GM19238 (cell line): Measurements from ENCODE around the gene PCNX4.
A peak's percentile ranks its signal among the peaks of the same experiment; 100 is the strongest.

Experiments
- DNase-seq: peaks from one replicate; pipeline ENCODE4 v3.0.0; 2011; ENCODE audit warnings: low spot score; ENCODE audit not compliant: insufficient read length

PCNX4 gene

DNA sequence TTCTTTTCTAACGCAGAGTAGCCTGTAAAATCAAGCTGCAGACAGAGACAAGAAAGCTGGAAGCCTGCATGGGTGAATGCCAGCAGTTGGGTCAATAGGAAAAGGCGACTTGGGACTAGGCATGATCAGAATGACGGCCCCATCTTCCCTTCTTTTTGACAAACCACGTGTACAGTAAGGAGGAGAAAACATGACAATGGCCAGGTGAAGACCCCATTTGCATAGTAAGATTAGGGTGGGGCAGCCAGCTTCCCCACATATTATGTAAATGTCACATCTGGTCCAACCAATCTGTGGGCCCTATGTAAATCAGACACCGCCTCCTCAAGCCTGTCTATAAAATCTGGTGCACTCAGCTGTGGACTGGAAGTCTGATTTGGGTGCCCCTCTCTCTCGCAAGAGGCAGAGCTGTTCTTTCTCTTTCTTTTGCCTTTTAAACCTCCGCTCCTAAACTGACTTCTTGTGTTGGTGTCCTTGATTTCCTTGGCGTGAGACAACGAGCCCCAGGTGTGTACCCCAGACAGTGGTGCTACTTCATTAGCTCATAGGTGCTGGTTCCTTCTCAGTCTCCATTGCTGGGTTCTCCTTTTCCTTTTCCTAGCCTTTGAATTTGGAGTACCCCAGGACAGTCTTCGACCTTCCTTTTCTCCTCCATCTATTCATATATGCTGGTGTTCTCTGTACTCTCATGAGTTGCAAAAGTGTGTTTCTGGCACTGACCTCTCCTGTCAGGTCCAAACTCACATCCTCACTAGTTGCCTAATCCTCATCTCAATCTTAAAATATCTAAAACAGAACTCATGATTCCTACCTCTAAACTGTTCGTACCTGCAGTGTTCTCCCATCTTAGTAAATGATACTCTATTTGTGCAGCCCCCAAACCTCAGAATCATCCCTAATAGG, 82.9 kb downstream of the PCNX4 start:
- no peak for DNase-seq

DNA sequence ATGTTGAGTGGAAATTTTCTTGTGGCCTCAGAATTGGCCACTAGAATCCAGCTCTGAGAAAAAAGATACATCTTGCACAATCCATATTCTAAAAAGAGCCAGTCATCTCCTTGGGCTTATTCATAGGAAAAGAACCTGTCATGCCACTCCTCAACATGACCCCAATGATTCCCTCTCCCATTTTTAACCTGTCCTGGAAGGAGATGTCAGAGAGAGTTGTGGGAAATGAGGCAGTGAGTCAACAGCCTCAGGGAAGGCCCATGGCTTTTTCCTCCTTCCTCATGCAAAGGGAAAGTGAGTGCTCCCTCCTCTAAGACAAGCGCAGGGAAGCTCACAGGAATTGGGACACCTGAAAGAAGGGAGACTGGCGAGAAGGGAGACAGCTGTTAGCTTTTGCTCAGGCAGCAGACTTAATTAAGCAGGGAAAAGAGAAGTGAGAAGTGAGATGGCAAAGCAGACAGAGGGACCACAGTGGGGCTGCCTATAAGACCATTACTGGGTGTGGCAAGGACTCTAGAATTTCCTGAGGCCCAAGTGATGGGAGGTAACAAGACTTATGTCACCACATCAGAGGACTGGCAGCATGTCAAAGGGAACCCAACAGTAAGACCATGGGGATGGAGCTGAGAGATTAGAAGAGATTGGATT, 83.7 kb downstream of the PCNX4 start:
- no peak for DNase-seq

DNA sequence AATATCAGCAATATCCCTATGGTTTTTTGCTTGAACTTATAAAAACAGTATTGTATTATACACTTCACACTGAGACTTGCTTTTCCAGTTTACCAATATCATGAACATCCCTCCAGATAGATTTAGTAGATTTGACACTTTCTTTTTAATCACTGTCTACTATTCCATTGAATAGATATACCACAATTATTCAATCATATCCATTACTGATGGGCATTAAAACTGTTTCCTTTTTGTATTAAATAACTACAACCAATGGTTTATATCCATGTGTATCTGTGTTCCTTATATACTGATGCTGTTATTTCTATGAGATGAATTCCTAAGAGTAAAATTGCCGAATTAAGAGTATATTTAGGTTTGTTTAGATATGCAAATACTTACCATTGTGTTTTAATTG, 86.4 kb downstream of the PCNX4 start:
- no peak for DNase-seq

DNA sequence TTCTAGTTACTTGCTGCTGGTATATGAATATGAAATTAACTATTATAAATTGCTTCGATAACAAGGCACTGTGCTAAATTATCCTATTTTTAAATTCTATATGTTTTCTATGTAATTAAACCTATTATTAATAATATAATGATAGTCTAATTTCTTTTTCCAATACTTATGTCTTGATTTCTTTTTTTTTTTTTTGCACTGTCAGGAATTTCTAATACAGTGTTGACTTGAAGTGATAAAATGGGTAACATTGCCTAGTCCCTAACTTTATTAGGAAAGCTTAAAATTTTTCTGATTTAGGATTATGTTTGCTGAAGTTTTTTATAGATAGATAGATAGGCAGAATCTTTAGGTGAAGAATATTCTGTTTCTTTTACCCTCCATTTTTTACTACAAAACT, 87.1 kb downstream of the PCNX4 start:
- DNase-seq: no peak

DNA sequence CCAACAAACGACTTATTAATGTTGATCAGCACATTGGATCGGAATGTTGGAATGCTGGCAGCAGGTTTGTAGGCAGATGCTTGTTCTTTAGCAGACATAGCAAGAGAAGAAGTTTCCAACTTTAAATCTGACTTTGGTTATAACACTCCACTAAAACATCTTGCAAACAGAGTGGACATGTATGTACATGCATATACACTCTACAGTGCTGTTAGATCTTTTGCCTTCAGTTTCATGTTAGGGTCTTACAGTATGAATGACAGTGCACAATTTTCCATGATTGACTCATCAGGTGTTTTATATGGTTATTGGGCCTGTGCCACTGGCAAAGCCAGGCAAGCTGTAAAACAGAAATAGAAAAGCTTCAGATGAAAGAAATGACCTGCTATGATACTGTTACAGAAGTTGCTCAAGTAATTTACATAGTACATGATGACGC, 87.7 kb downstream of the PCNX4 start:
- no peak for DNase-seq

DNA sequence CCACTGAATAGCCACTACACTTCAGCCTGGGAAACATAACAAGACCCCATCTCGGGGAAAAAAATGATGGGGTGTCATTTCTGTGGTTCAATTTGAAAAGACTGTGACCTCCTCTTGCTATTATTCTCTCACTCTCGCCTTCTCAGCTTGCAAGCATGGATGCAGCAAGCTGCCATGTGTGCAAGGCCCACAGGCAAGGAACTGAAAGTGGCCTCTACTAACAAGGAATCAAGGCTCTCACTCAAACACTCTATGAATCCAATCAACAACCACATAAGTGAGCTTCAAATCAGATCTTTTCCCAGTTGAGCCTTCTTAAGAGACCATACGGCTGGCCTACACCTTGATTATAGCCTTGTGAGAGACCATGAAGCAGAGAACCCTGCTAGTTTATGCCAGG, 91.4 kb downstream of the PCNX4 start:
- DNase-seq: no peak

DNA sequence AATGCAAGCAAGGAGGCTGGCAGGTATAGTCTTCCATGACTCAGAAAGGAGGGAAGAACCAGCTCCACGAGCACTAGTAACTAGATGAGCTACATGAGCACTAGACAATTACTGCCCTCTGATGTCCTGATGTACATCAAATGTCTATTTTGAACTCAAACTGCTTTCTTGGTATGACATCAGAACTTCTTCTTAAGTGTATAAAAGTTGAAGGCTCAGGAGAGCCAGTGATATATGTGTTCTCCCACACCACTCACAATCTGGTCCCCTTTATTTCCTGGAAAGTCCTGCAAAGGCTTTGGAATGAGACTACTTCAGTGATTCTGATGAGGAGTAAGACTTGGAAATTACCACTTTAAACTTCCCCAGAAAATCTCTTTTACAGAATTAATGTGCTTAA, 92.0 kb downstream of the PCNX4 start:
- DNase-seq: no peak

DNA sequence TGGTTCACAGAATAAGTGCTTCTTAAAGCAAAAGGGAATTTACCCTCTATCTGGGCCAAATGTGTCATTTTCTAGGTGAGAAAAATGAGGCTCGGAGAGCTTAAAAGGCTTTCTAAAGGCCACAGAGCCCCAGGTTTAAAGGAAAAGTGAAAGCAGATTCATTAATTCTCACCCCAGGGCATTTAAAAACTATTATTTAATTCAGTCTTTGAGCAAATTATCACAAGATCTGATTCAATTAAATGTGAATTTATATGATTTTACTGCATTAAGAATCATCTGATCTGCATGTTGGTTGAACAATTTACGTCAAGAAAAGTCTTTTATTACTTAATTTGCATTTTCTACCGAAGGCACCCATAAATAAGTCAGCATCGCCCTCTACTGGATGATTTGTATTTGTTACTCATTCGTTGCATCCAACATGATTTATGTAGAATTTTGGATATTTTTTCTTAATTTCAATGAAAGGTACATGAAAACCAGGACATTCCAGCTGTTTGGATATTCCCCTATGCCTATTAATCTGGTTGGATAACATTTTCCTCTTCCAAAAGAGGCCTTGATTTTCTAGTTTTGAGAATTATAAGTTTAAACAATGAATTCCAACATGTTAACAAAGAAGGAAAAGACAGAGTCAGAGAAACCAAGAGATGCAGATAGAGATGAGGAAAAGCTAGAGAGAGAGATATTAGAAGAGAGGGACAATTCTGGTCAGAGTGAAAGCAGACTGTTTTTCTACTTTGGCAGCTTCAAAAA, 92.6 kb downstream of the PCNX4 start:
- no peak for DNase-seq

DNA sequence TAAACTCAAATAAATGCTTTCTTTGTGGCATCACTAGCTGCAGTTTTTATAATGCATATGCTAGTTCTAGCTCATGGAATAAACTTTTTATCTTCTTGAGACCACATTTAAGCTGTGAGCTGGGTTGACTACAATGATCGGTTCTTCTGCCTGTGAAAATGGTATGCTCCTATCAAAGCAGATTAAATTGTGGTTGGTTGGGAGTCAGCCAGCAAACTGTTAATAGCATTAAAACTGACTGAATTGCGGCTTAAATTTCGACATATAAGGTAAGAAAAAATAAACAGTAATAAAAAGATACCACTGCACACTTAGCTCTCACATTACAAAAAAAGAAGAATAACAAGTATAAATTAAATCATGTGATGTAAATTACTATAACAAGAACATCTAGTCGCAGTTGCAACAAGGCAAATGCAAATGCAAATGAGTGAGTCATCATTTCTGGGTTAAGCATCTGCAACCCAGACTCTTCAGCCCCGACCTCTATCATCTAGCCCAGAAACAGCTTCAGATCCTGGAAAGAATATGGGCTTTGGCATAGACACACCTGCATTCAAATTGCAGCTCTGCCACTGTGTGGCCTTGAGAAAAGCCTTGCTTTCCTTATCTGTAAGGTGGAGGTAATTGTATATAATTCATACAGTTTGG, 93.3 kb downstream of the PCNX4 start:
- no peak for DNase-seq

DNA sequence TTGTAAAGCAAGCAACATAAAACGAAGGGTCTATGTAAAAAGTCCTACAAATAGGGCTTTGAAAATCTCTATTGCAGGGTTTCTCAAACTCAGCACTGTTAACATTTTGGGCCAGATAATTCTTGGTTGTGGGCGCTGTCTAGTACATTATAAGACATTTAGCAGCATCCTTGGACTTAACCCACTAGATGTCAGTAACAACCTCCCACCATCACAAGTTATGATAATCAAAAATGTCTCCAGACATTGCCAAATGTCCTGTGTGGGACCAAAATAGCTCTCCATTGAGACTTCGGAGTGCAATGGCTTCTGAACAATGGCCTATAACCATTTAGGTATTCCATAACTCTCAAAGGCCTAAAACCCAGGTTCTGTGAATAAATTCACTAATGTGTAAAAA, 96.4 kb downstream of the PCNX4 start:
- no peak for DNase-seq

DNA sequence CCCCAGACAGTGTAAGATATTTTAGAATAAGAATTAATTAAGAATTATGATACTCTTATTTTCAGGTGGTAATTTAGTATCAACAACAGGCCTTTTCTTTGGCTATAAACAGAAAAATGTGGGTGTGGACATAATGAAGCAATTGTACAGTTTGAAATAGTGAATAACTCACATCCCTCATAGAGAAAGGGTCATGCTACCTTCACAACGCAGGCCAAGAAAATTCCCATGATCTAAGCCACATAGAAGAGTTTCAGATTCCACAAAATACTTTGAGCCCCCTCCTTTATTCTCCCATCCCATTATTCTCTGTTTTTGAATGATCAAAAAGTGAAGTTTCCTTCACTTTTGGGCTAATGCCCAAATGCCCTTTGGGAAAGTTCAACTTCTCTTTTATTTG, 97.0 kb downstream of the PCNX4 start:
- DNase-seq: no peak

DNA sequence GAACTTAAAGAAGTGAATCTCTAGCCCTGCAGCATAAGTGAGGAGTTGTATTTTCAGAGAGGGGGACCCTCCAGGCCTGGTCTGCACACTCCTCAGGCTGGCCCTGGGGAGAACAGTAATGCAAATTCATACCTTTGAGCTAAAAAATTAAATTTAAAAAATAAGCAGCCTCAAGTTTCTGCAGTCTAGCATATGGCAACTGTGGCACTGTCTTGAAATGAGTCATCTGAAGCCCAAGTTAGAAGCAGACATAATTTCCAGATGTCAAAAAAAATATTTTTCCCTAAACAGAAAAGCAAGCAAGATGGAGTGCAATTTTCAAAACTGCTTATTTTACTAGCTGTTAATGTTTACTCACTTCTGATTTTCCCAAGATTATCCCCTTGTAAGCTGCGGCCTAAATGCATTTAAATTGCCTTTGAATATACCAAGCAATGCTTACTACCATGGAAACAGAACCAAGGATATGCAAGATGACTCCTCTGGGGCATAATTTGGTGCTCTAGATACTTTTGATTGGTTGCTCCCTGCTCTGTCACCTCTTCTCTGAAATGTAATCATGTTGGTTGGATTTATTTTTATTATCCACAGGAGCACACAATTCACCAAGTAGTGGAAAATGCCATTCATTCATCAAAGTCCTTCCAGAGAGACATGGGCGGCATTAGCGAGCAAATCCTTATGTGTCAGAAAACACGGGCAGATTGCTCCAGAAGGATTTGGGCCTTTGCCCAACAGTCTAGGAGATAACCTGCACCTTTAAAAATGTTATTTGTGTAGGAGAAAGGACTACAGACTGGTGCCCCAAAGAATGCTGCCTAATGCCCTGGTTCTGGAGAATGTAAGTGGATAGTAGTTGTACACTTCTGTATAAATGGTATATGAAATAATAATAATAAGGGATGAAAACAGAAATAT, 98.5 kb downstream of the PCNX4 start:
- DNase-seq: no peak

DNA sequence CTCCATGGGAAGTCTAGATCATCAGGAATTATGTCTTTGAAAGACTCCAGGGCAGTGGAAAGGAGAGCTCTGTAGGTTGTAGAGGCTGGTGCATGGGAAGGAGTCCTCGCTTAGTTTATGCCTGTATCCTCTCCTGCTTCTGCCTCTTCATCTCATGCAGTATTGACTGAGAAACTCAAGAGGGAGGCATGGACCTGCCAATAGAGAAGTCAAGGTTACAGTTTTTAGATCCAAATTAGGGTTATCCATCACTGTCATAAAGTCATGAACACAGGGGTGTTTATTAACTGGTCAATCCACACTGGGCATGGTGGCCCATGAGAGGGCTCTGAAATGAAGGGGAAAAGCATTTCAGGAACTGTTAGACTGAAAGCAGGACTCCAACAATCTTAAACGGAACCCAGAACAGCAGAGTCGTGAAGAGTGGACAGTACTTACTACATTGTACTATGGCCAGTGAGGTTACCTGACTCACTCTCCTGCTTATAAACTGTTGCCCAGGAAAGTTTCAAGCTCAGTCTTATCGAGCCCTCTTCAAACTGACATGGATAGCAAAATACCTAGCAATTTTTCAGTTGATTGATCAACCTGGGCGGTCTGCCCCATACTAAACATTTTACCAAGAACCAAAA, 103.6 kb downstream of the PCNX4 start:
- no peak for DNase-seq

DNA sequence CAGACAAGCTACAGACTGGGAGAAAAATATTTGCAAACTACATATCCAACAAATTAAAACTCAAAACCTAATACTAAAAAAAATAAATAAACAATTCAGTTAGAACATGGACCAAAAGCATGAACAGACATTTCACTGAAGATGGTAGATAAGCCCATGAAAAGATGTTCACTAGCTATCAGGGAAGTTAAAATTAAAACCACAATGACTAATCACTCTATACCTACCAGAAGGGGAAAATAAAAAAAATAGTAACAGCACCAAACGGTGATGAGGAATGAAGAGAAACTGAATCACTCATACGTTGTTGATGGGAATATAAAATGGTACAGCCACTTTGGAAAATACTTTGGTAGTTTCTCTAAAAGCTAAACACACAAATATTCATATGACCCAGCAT, 104.6 kb downstream of the PCNX4 start:
- DNase-seq: no peak

DNA sequence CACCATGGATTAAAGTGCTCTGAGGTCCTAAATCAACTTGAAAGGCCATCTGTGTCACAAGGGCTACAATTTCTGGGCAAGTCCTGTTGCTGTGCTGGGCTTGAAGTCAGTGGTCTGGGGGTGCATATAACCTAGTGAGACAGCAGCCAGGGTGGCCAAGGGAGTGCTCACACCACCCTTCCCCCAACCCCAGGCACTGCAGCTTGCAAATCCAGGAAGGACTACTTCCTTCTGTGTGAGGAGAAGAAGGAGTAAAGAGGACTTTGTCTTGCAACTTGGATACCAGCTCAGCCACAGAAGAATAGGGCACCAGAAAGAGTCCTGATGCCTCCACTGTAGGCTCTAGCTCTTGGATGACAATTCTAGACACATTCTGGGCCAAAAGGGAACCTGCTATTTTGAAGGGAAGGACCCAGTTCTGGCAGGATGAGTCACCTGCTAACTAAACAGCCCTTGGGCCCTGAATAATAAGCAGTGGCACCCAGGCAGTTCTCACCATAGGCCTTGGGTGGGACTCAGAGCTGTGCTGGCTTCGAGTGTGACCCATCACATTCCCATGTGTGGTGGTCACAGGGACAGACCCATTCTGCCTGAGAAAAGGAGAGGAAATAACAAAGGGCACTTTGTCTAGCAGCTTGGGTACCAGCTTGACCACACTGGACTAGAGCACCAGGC, 106.0 kb downstream of the PCNX4 start:
- DNase-seq: no peak

DNA sequence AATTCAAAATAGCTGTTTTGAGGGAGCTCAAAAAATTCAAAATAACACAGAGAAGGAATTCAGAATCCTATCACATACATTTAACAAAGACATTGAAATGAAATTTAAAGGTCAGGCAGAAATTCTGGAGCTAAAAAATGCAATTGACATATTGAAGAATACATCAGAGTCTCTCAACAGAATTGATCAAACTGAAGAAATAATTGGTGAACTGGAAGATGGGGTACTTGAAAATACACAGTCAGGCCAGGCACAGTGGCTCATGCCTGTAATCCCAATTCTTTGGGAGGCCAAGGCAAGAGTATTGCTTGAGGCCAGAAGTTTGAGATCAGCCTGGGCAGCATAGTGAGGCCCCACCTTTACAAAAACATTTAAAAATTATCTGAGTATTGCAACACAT, 107.6 kb downstream of the PCNX4 start:
- no peak for DNase-seq

DNA sequence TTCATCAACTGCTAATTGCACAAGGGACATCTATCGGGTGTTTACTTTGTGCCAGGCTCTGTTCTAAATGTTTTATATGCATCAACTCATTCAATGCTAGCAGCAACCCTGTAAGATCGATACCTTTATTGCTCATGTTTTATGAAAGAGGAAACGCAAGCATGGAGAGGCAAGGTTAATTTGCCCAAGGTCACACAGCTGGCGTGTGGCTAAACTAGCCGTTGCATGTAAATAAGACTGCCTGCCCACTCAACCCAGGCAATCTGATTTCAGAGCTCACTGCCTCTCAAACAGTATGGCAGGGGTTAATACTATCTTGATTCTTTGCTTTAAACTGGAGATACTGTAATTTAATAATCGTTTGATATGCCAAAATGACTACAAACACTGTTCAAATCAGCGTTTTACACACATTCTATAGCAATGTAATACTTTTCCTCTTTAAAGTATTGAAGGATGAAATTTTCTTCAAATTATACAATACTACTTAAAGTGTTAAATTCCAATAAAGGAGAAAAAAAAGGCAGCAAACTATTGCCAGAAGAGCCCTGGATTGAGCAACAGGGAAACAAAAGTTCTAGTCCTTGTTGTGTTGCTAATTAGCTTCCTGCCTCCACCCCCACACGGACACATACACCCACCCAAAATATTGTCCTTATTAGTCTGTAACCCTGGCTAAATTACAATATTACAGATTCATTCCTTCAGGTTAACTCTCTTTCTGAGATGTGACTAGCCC, 112.5 kb downstream of the PCNX4 start:
- DNase-seq: peak; percentile 22

DNA sequence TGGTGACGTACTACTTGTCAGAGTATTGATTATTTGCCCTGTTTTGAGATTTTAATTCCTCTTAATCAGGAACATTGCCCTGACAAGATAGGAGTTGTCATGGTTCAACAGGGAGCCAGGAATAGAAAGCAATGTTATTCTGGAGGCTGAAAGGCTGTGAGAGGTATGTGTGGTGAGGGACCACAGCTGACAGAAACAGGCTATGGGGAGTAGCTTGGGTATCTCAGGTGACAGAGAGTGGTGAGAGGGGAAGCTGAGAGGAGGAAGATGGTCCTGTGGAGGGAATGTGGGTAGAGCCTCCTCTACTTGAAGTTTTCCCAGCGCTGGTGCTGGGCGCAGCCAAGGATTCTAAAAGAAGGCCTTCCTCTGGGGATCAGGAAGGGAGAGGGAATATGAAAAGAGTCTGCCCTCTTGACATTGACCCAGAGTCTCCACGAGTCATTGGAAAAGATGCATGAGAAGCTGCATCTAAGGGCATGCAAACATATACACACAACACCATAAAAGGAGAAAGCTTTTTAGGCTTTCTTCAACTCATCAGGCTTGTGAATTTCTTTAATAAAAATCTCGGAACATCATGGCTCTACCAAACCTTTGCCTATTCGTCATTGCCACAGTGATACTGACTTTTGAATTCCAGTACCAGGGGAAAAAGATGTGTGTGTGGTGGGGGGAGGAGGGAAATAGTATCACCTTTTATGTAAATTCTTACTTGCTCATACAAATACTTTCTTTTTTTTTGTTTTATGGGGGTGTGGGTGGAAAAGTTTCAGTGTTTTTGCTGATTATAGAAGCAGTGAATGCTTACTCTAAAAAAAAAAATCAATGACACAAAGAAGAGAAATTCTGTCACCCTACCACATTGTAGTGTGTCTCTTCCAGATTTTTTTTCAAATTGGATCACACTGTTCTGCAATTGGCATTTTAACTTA, 113.4 kb downstream of the PCNX4 start:
- DNase-seq: no peak
